NCI-H1417 (cell line): ENCODE measurements around the gene ADCYAP1R1.

Experiments used
- DNase-seq, 3 experiments: peaks; one replicate each; lab custom pipeline; 2025; lab: John Stamatoyannopoulos, UW

Gene ADCYAP1R1

DNA sequence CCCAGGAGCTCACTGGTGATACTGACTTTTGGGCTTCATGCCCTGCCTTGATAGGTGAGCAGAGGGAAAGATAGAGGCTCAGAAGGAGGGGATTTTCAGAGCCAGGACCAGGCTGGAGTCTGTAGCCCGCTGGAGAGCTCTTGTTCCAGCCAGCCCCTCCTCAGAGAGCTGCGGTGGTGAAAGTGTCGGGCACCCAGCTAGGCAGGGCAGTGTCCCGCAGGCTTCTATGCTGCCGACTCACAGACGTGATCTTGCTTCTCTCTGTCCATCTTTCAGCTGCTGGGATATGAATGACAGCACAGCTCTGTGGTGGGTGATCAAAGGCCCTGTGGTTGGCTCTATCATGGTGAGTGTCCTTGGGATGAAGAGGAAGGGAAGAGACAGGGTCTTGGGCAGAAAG lies 35.2 kb downstream of the ADCYAP1R1 start:
- no peak for DNase-seq

DNA sequence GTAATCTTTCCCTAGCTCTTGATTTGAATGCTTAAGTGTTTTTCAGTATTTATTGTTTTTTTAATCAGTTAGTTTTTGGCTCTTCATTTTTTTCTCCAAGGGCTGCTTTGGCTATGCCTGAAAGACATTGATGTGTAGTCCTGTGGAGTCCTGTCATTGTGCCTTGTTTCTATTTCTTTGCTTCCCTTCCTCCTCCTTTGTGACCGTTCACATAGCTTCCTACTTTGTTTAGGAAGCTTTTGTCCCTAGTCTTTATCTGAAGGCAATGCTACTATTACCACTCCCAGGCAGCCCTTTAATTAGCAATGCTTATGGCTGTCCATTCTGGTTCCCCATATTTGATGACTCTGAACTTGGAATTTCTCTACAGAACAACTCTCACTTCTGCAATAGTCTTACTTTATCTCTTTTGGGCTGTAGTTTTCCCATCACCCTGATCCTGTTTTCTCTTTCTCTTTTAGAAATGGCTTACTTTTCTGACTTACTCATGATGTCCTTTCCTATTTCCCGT lies 39.9 kb downstream of the ADCYAP1R1 start:
- DNase-seq = no peak

DNA sequence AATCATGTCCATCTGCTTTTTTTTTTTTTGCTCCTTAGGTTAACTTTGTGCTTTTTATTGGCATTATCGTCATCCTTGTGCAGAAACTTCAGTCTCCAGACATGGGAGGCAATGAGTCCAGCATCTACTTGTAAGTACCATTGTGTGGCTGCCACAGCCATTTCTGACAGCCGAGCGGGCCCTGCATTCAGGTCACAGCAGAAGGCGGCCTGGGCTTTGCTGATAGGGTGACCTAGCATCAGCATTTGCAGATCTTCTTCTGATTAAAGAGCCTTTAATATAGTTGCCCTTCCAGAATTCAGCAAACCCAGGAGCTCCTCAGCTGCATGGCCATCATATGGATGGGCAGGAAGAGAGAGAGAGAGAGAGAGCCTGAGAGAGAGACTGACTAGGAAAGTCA lies 40.5 kb downstream of the ADCYAP1R1 start:
- DNase-seq = no peak

DNA sequence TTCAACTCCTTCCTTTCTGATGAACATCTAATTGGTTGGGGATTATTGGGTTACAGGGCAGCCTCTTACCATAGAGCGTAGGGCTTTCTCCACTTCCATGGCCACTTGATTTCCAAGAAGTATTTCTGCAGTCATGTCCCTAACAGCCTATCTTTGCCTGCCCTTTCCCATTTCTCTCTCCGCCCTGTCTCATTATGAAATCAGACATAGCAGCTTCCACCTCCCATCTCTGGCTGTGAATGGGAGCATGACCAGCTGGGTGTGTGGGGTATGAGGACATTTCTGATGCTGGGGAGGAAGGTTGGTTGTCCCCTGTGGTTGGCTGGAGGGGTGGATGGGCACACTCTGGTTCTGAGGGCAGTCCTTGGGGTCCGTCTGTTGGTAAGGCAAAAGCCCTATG lies 41.2 kb downstream of the ADCYAP1R1 start:
- DNase-seq = no peak

DNA sequence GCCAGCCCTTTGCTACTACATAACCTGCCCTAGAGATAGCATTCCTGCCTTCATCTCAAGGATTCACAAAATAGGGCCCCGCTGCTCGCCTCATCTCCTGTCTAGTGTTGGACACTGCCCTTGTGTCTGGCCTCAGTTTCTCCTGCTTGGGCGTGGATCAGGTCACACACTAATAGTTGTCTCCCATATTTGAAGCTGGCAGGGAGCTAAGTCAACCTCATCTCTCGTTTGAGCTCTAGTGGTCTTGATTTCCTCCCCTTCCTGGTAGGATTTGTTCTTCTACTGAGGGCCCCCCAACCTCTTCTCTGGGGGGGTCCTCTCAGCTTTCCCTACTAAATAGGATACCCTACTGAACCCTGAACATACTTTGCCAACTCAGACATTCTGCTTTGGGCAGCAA lies 42.2 kb downstream of the ADCYAP1R1 start:
- no peak for DNase-seq

DNA sequence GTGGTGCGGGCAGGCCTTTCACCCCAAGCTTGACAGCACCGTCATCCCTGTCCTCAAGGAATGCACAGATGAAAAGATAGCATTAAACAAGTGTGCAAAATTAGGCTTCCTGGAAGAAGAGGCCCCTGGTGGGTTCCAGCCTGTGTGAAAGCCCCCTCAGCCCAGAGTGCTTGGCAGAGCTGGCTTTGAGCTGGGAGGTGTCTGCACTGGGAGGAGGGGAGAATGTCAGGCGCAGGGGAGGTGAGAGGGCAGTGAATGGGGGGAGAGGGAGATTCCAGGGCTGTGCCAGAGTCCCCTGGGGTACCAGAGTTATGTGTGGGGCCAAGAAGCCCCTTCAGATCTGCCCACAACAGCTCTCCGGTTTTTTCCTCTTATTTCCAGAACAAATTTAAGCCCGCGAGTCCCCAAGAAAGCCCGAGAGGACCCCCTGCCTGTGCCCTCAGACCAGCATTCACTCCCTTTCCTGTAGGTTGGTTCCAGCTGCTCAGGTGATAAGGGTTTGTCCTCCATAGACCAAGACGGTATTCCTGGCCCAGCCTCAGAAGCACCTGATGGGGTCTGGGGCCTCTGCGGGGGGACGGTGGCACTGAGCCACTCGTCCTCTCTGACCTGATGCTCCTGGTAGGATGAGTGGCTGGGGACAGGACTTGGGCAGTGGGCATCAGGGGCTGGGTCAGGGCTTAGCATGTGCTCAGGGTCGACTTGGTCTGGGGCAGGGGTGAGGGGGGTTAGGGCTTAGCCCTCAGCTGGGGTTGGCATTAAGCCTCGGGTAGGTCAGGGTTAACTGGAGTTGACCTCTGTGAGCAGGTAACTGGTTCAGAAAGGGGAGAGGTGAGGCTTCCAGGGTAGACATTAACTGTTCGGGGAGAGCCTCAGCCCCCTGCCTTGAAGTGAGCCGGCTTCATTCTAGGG lies 43.4 kb downstream of the ADCYAP1R1 start:
- no peak for DNase-seq

DNA sequence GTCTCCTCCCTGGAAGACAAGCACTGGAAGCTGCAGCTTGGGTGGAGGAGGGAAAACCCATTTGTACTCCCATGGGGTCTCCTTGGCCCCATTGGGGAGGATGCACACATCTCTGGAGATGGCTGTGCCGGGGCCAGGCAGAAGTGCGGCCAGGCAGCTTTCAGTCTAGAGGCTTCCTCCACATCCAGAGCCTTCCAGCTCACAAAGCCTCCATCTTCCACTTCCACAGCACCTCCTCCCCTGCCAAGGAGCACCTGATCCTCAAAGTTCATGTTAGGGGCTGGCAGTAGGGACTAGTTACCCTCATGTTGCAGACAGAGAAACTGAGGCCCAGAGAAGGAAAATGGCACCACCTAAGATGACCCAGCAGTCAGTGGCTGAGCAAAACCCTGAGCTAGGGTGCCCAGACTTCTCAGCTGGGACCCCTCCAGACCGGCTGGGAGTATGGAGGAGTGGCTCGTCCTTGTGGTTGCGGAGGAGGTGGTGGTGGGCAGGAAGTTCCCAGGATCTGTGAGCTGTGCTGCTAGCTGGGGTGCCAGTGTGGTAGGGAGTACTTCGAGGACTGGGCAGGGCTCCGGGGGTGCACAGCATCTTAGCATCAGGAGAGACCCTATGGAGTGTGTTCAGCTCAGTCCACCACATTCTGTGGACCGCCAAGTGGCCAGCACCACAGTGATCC lies 44.2 kb downstream of the ADCYAP1R1 start:
- DNase-seq = no peak

DNA sequence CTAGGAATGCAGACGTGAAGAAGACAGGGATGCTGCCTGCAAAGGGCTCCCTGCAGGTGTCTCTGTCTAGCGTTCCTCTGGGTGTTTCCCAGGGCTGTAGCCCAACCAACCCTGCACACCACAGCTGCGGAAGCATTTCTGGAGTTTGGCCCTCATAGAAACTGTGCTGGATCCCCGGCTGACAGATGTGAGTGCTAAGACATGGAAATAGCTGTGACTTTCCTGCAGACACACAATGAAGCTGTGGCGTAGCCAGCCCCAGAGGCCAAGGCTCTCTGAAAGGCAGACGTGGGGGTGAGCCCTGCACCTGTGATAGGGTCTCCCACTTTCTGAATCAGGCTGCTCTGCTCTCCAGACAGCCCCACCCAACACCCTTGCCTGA lies 44.8 kb downstream of the ADCYAP1R1 start:
- DNase-seq = no peak

DNA sequence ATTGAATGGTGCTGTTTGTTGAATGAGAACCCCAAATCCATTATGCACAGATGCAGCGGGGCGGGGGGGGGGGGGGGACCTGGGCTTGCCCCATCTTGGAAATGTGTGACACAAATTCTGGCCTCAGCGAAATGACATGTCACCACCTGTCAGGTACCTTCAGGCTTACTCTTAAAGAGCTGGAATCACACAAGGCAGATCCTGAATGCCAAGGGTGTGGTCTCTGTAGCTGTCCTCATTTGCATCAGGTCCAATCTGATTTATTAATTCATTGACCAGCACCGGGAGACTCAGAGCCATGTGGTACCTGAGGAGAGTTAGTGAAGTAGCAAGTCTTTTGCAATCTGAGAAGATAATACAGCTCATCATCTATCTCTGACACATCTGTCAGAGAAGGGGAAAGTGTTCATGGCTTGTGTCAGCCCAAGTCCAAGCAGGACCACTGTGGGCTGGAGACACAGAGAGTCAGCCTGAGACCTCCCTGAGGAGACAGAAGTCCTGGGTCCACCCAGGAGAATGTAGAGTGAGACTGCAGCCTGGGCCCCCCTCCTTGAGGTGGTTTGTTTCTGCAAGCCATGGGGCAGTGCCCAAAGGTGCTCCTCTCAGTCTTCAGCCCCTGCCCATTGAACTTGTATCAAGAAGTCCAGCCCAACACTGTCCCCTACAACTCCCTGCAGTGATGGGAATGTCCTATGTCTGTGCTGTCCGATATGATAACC lies 46.7 kb downstream of the ADCYAP1R1 start:
- no peak for DNase-seq

DNA sequence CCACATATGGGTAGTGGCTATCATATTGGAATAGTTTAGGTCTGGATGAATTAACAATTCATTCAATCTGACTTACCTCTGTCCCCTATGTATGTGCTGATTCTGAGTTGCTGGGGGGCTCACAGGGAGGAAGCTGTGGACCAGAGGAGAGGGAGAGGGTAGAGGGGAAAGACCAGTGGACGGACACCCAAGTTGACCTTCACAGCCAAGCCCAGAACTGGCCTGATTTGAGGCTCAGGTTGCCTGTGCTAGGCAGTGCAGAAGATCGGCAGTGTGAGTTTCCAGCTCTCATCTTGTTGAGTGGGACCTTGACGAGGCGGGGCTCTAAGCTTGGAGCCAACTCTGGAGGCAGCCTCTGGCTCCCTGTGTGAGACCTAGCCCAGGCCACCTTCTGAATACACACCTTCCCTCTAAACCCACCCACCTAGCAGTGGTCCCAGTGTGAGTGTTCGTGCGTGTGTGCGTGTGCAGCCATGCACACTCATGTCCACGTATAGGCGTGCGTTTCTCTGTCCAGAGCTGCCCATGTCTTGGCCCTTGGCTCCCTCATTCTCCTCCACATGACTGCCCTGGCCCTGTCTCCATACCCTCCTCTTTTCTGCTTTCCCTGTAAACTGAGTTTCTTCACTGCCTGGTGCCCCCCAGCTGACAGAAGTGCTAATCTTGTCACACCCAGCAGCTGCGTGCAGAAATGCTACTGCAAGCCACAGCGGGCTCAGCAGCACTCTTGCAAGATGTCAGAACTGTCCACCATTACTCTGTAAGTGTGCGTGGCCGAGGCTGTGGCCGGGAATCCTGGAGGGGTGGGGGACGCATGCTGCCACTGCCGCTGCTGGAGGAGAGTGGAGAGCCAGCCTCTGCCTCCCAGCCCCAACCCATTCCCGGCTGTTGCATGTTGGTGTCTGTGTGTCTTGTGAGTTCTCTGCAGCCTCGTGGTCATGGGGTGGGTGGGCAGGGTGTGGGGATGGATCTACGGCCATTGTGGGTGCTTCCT lies 47.6 kb downstream of the ADCYAP1R1 start:
- DNase-seq = no peak

DNA sequence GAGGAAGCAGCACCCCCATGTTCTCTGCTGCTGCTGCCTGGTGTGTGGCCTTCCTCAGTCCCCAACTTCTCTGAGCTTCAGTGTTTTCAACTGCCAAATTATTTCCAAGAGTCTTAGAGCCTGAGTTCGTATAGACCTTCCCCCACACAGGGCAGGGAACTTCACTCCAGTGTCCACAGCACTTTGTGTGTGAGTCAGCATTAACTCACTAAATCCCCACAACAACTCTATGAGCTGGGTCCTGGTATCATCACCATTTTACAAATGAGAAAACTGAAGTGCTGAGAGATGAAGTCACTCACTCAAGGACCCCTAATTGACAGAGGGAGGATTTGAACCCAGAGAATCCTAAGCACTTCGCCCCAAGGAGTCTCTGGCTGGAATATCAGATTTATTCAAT lies 48.3 kb downstream of the ADCYAP1R1 start:
- DNase-seq = no peak

DNA sequence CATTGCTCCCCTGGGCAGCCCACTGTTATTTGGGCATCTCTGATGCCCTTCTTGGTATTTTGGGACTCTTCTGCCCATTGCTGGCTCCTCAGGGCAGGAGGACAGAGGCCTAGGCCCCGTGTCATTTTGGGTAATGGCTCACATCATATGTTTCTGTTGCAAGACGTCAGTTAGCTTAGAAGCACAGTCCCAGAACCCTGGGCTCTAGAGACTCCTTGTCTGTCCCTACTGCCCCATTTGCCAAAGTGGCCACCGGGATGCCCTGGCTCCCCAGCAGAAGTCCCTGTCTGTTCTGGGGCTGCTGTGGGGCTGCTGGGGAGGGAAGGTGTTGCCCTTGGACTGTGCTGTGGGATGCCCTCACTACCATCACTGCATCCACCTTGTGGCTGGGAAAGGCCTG lies 48.8 kb downstream of the ADCYAP1R1 start:
- no peak for DNase-seq

DNA sequence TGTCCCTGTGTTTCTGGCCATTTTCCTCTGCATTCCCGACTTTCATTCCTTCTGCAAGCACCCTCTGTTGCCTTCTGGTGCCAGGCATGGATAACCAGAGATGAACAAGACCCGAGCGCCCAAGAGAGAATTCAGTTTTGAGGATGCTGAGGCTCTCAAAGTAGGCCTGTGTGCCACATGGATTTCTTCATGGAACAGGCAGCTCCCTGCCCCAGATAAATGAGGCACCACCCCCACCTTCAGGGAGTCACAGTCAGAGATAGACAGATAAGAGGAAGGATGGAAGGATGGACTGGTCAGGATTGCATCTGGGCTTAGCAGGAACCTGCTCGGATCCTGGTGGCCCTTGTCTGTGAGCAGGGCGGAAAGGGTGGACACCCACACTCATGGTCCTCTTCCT lies 49.4 kb downstream of the ADCYAP1R1 start:
- no peak for DNase-seq

DNA sequence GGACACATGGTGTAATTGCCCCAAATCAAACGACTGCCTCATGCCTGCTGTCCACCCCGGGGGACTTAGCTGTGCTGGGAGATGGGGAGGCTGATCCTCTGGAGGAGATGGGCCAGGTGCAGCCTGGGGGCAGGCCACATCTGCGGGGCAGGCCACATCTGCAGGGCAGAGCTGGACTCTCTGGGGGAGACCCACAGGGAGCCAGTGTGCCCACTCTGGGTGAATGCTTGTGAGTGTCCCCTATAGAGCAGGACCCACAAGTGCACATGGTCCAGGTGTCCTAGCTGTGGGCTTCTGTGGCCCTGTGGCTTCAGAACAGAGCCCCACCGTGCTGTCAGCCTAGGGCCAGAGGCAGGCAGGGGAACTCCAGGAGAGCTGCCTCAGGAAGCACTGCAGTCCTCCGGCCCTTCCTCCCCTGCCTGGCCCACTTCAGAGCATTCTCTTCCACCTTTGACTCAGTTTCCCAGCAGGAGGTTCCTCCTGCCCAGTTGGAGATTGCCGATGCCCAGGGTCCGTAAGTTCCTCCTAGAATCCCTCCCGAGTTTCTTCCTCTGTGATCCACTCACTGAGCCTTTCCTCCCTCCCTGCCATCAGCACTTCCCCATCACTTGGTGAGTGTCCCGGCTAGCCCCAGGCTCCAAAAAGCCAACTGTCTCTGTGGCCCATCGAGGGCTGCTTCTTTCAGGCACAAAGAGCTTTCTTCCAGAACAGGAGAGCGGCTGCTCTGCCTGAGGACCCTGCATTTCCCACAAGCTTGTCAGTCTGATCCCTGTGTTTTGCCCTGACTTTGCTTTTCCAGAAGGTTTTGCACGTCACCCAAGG lies 50.3 kb downstream of the ADCYAP1R1 start:
- no peak for DNase-seq

DNA sequence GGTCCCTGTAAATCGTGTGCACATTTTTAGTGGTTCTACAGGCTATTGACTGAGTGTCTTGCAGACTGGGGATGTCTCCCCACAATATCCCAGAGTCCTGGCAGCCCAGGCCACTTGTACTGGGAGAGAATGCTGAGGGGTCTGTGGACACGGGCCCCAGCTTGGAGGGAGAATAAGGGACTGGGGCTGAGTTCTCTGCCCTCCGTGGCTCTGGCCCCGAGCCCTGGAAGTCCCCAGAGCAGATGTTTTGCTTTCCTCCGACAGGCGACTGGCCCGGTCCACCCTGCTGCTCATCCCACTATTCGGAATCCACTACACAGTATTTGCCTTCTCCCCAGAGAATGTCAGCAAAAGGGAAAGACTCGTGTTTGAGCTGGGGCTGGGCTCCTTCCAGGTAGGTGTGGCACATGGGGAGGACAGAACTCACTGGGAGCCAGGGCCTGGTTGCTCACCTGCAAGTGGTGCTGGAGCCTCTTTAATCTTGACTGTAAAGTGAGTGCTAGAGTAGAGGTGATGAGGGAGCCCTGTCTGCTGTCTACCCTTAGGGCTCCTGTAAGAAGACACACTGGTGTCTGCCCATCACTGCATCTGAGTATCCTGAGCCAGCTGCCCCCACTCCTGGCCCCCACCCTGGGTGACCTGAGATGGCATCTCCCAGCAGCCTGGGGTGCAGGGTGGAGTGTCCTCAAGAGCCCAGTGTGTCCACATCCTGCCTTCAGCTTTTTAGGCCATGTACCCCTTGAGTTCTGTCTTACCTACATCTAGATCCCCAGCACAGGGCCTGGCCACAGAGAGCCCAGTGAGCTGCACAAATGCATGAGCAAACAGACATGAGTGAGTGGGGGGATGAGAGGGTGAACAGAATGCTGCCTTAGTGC lies 51.1 kb downstream of the ADCYAP1R1 start:
- no peak for DNase-seq

DNA sequence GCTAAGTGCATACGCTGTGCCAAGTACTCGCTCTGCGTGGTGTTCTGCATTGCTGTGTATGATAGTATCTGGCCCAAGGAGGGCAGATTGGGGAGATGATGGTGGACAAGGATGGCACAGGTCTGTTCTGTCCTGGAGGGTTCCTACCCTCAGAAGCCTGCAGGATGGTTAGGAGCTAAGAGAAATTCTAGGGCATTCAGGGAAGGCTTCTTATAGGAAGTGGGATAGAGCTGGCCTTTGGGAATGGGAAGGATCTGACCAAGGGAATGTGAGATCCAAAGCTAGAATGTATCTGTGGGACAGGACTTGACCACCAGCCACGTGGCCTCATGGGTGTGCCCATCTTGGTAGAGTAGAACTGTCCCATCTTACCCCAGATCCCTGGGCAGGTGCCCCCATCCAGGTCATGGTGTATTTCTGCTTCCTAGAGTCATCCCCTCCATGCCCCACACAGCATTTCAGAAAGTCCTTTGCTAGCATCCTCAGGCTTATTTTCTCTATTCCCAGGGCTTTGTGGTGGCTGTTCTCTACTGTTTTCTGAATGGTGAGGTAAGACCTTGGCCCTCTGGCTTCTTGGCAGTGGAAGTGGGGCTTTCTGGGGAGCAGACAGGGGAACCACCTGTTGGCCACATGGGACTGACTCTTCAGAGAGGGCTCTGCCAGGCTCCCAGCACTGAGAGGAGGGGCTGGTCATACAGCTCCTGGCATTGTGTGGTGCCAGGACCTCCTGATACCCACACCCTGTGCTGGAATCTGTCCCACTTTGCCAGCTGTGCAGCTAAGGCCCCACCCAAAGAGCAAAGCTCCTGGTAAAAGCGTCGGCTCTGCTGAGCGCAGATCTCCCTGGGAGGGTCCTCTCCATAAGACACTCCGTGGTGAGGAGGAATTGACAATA lies 52.5 kb downstream of the ADCYAP1R1 start:
- DNase-seq = no peak

DNA sequence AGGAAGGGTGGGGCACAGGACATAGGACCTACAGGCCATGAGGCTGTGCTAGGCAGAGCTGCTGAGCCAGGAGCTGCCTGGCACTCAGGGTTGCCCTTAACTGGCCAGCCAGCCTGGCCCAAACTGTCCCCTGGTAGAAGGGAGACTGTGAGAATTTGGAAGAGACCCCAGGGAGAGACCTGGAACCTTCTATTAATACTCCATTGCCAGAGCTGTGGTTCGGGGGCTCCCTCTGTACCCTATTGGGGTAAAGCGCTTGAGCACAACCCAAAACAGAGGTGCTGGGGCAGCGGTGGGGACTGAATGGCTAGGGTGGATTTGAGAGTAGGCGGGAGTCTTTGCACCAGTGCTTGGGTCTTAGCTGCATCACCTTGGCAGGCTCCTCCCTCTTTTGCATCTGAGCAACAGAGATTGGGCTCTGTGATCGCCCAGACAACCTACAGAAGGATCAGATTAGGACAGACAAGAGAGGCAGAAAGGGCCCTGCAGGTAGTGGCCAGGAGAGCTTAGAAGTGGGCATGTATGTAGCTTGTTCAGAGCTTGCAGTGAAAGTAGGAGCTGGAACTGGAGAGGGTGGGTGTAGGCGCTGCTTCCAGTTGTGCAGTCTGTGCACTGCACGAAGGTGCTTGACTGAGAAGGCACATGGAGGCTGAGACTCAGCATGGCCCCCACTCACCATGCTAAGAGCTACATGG lies 53.3 kb downstream of the ADCYAP1R1 start:
- DNase-seq = no peak
